ENCODE results near the gene SYP. TPM values are rescaled to one million over a fixed set of nuclear protein-coding genes. Genes with fewer than 3 reads are reported as not detected.

Gene SYP
- total and polyA plus RNA-seq, 2 donors (not counting 1 experiment from before 2014, with no cell fraction given), result 1.2 to 1.6 TPM

DNA sequence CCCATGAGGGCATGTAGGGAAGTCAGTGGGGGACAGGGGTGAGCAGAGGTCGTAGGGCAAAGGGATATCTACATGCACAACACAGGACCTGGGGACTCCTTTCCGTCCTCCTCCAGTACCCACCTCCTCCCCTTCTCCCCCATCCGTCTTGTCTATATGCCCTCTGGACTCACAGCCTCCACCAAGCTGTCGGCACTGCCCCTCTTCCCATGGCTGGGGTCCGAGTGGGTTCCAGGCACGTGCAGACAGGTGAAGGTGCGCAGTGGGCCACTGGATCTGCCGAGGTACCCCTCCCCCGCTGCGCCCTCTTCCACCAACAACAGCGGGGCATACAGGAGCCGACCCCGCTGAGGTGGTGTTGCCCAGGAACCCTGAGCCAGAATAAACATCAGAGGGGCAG lies 5.5 kb upstream of the SYP start:
- intact Hi-C loops (cut with micrococcal nuclease), result no loop called here
- no peaks in the 10 kb centered on the region for H3K9me3 ChIP-seq (ENCODE audit: control extremely low read depth in 1 of 3, control insufficient read depth in 2 of 3, insufficient read depth in 1 of 3, low read length in 2 of 3)
- H4K20me1 ChIP-seq (ENCODE audit: control insufficient read depth, insufficient read depth, low read length, poor library complexity, severe bottlenecking), result no peaks in the 10 kb centered on the region
- POLR2A ChIA-PET, result no interaction called here
- H3K4me2 ChIP-seq (replicated peaks; ENCODE audit: low read depth, low read length, poor library complexity, severe bottlenecking), result no peak overlapping the region
- peaks cover 3% of the 10 kb centered on the region for H3K4me1 Mint-ChIP-seq
- no peak overlapping the region for H3K27ac ChIP-seq (ENCODE audit: low read length in 2 of 2)
- H3K4me3 ChIP-seq (ENCODE audit: control extremely low read depth in 1 of 5, extremely low read depth in 1 of 5, insufficient read depth in 1 of 5, low read depth in 2 of 5, low read length in 4 of 5), result no peak overlapping the region
- H3K36me3 ChIP-seq (replicated peaks in 1 of 2; ENCODE audit: control extremely low read depth in 1 of 2, control insufficient read depth in 1 of 2, extremely low read depth in 1 of 2, insufficient read depth in 2 of 2, low read length in 1 of 2), result no peaks in the 10 kb centered on the region
- H3K9ac ChIP-seq (ENCODE audit: low read length), result no peak overlapping the region
- ATAC-seq (ENCODE audit: low read depth) (no peak), DNase-seq (no peak)
- no peak overlapping the region for H3K4me3 Mint-ChIP-seq
- H3K27me3 Mint-ChIP-seq, result no peaks in the 10 kb centered on the region
- no peak overlapping the region for H3K27ac Mint-ChIP-seq
- peaks cover 3 to 4% of the 10 kb centered on the region in 2 donors for H3K4me1 ChIP-seq (ENCODE audit: control insufficient read depth in 2 of 2, insufficient read depth in 2 of 2, low read length in 2 of 2)
- H3K79me2 ChIP-seq (ENCODE audit: control insufficient read depth, insufficient read depth, low read length), result no peaks in the 10 kb centered on the region
- no peak overlapping the region for H2AFZ ChIP-seq (ENCODE audit: insufficient read depth, low read depth, low read length, poor library complexity, severe bottlenecking)
- WGBS (ENCODE audit: insufficient coverage), result 89% methylated on average over 4 of the region's 13 CpGs
- H3K27me3 ChIP-seq (replicated peaks in 1 of 4; ENCODE audit: control extremely low read depth in 1 of 4, control insufficient read depth in 3 of 4, insufficient read depth in 4 of 4, low read length in 3 of 4), result no peaks in the 10 kb centered on the region
- TF ChIP-seq EZH2 (IDR thresholded peaks at IDR 0.05; ENCODE audit: borderline replicate concordance, insufficient read depth, low read depth, low read length, poor library complexity, severe bottlenecking), result no peak
- TF ChIP-seq CTCF (IDR thresholded peaks at IDR 0.05), result no peak
- CTCF ChIA-PET, result no interaction called here
- H3K9me3 Mint-ChIP-seq (ENCODE audit: insufficient read depth), result no peaks in the 10 kb centered on the region

GRCh38 chrX:49204709-49205108 lies 4.7 kb upstream of the SYP start:
- Histone ChIP-seq H3K79me2 (ENCODE audit: control insufficient read depth, insufficient read depth, low read length) (no peaks in the 10 kb centered on the region), H3K36me3 (replicated peaks in 1 of 2; ENCODE audit: control extremely low read depth in 1 of 2, control insufficient read depth in 1 of 2, extremely low read depth in 1 of 2, insufficient read depth in 2 of 2, low read length in 1 of 2) (no peaks in the 10 kb centered on the region), H3K9ac (ENCODE audit: low read length) (no peak overlapping the region), H4K20me1 (ENCODE audit: control insufficient read depth, insufficient read depth, low read length, poor library complexity, severe bottlenecking) (no peaks in the 10 kb centered on the region), H3K9me3 (ENCODE audit: control extremely low read depth in 1 of 3, control insufficient read depth in 2 of 3, insufficient read depth in 1 of 3, low read length in 2 of 3) (no peaks in the 10 kb centered on the region), H3K4me1 (ENCODE audit: control insufficient read depth in 2 of 2, insufficient read depth in 2 of 2, low read length in 2 of 2) (peaks cover 4 to 8% of the 10 kb centered on the region in 2 donors), H3K4me3 (ENCODE audit: control extremely low read depth in 1 of 5, extremely low read depth in 1 of 5, insufficient read depth in 1 of 5, low read depth in 2 of 5, low read length in 4 of 5) (no peak overlapping the region), H2AFZ (ENCODE audit: insufficient read depth, low read depth, low read length, poor library complexity, severe bottlenecking) (no peak overlapping the region), H3K4me2 (replicated peaks; ENCODE audit: low read depth, low read length, poor library complexity, severe bottlenecking) (no peak overlapping the region), H3K27ac (ENCODE audit: low read length in 2 of 2) (no peak overlapping the region), H3K27me3 (replicated peaks in 1 of 4; ENCODE audit: control extremely low read depth in 1 of 4, control insufficient read depth in 3 of 4, insufficient read depth in 4 of 4, low read length in 3 of 4) (no peaks in the 10 kb centered on the region)
- DNase-seq, result no peak
- WGBS (ENCODE audit: insufficient coverage), result 80% methylated on average over 1 of the region's 4 CpGs
- ChIA-PET CTCF (no interaction called here), POLR2A (no interaction called here)
- H3K4me1 Mint-ChIP-seq, result peaks cover 4% of the 10 kb centered on the region
- TF ChIP-seq CTCF (IDR thresholded peaks at IDR 0.05) (no peak), EZH2 (IDR thresholded peaks at IDR 0.05; ENCODE audit: borderline replicate concordance, insufficient read depth, low read depth, low read length, poor library complexity, severe bottlenecking) (no peak)
- ATAC-seq (ENCODE audit: low read depth), result no peak
- no peaks in the 10 kb centered on the region for H3K9me3 Mint-ChIP-seq (ENCODE audit: insufficient read depth)
- no peaks in the 10 kb centered on the region for H3K27me3 Mint-ChIP-seq
- H3K27ac Mint-ChIP-seq, result no peak overlapping the region
- intact Hi-C loops (cut with micrococcal nuclease), result no loop called here
- no peak overlapping the region for H3K4me3 Mint-ChIP-seq

All from B cell (primary cell).